Loucy (cell line): ENCODE data around the gene MINK1.

Experiments
- EZH2phosphoT487 ChIP-seq: fragments of 200-600 bp; IDR thresholded peaks from 2 replicates; pipeline ENCODE4 v1.6.1; 2018; ENCODE audit warnings: antibody characterized with exemption, mild to moderate bottlenecking, moderate library complexity, borderline replicate concordance
- TF ChIP-seq, protein P1 (sequence below): fragments of 200-600 bp; sonication (generic); conservative IDR thresholded peaks from 2 replicates; pipeline ENCODE4 v1.5.1; 2014; ENCODE audit warnings: mild to moderate bottlenecking, antibody characterized with exemption, low read length

DNA sequence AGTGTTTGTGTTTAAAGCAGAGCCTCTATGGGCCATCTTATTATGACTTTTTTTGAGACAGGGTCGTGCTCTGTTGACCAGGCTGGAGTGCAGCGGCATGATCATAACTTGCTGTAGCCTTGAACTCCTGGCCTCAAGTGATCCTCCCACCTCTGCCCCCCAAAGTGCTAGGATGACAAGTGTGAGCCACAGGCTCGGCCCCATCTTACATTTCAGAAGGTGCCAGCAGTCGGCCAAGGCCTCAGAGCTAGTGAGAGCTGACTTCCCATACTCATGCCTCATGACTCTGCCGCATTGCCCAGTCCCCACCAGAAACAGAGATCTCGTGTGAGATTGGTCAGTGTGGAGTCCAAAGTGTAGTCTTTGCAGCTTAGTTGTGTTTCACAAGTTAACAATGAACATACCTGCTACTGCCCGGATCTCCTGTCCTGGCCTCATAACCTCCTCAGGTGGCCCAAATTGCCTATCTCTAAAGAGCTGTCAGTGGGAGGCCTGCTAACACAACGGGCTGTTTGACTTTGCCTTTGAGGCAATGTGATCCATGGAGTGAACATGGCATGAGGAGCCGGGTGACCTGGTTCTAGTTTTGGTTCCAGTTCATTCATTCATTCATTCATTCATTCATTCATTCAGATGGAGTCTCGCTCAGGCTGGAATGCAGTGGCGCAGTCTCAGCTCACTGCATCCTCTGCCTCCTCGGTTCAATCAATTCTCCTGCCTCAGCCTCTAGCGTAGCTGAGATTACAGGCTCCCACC is 13.7 kb downstream of the MINK1 start:
- TF ChIP-seq, protein P1, sequence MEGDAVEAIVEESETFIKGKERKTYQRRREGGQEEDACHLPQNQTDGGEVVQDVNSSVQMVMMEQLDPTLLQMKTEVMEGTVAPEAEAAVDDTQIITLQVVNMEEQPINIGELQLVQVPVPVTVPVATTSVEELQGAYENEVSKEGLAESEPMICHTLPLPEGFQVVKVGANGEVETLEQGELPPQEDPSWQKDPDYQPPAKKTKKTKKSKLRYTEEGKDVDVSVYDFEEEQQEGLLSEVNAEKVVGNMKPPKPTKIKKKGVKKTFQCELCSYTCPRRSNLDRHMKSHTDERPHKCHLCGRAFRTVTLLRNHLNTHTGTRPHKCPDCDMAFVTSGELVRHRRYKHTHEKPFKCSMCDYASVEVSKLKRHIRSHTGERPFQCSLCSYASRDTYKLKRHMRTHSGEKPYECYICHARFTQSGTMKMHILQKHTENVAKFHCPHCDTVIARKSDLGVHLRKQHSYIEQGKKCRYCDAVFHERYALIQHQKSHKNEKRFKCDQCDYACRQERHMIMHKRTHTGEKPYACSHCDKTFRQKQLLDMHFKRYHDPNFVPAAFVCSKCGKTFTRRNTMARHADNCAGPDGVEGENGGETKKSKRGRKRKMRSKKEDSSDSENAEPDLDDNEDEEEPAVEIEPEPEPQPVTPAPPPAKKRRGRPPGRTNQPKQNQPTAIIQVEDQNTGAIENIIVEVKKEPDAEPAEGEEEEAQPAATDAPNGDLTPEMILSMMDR = no peak
- TF ChIP-seq EZH2phosphoT487 = no peak
